Kidney epithelial cell (primary cell): Measurements from ENCODE around the gene ADCY2. TPM values are rescaled to one million over a fixed set of nuclear protein-coding genes. Genes with fewer than 3 reads are reported as not detected.
A peak's percentile ranks its signal among the peaks of the same experiment; 100 is the strongest.

ENCODE experiments used
- DNase-seq: peaks from one replicate; pipeline ENCODE4 v3.0.0-alpha.2; 2010; ENCODE audit warnings: low read depth
- H3K27me3 ChIP-seq: 2 replicates; pipeline ENCODE4 v1.6.0; 2011; ENCODE audit warnings: low read length; ENCODE audit not compliant: control insufficient read depth, insufficient read depth
- H3K36me3 ChIP-seq: 2 replicates; pipeline ENCODE4 v1.5.1; 2011; ENCODE audit warnings: low read length; ENCODE audit not compliant: control insufficient read depth, insufficient read depth
- H3K4me3 ChIP-seq: 2 replicates; pipeline ENCODE4 v1.5.1; 2011; ENCODE audit warnings: low read depth, mild to moderate bottlenecking, control low read depth, low read length
- CTCF ChIP-seq: IDR thresholded peaks from 2 replicates; pipeline ENCODE4 v1.5.1; 2011; ENCODE audit warnings: mild to moderate bottlenecking, moderate library complexity, low read length, control low read depth, inconsistent platforms; ENCODE audit not compliant: insufficient read depth, poor library complexity, severe bottlenecking
- total RNA-seq: library from RNA; depleted of rRNA; stranded (reverse); fragments of >200 nt; gene quantifications from 2 replicates; pipeline ENCODE4 v1.2.3, GENCODE V29; 2015

Gene ADCY2
- total RNA-seq, 1 donor from 2014 or later, result 0.25 TPM

GRCh38 chr5:7851617-7852289 lies 455.8 kb downstream of the ADCY2 start:
- DNase-seq, result no peak
- Histone ChIP-seq H3K4me3 (no peak overlapping the region), H3K27me3 (peaks cover 12% of the 10 kb centered on the region), H3K36me3 (no peaks in the 10 kb centered on the region)
- no peak for TF ChIP-seq CTCF

GRCh38 chr5:7852542-7852941 lies 456.6 kb downstream of the ADCY2 start:
- H3K36me3 ChIP-seq, result no peaks in the 10 kb centered on the region
- H3K27me3 ChIP-seq, result peaks cover 12% of the 10 kb centered on the region
- no peak for TF ChIP-seq CTCF
- no peak for DNase-seq
- no peak overlapping the region for H3K4me3 ChIP-seq

- peaks cover 12% of the 10 kb centered on the region for H3K27me3 ChIP-seq
- TF ChIP-seq CTCF, result no peak
- H3K4me3 ChIP-seq, result no peak overlapping the region
- DNase-seq, result no peak
- no peaks in the 10 kb centered on the region for H3K36me3 ChIP-seq
Measured at GRCh38 chr5:7852988-7853387, 457.1 kb downstream of the ADCY2 start.

- no peak for TF ChIP-seq CTCF
- Histone ChIP-seq H3K36me3 (peaks cover 1% of the 10 kb centered on the region), H3K4me3 (no peak overlapping the region), H3K27me3 (peaks cover 3% of the 10 kb centered on the region)
- no peak for DNase-seq
Measured at GRCh38 chr5:7855611-7856010, 459.7 kb downstream of the ADCY2 start.

- Histone ChIP-seq H3K27me3 (no peaks in the 10 kb centered on the region), H3K36me3 (peaks cover 1% of the 10 kb centered on the region), H3K4me3 (no peak overlapping the region)
- no peak for DNase-seq
- peak; percentile 82 for TF ChIP-seq CTCF
Measured at GRCh38 chr5:7856855-7857254, 460.9 kb downstream of the ADCY2 start.

- no peak for TF ChIP-seq CTCF
Measured at GRCh38 chr5:7857361-7857760, 461.4 kb downstream of the ADCY2 start.

More at GRCh38 chr5:7857361-7857760, 461.4 kb downstream of the ADCY2 start:
- no peaks in the 10 kb centered on the region for H3K27me3 ChIP-seq
- DNase-seq, result no peak
- H3K36me3 ChIP-seq, result peaks cover 1% of the 10 kb centered on the region
- H3K4me3 ChIP-seq, result no peak overlapping the region
